T-helper 2 cell (primary cell): ENCODE data around the gene TRIP13.
A peak's percentile ranks its signal among the peaks of the same experiment; 100 is the strongest.
"Not testable (repeated sequence)": the region's sequence is repeated elsewhere in the genome, so short reads cannot be mapped to it uniquely, and the experiment has no call there.

Source experiments
- DNase-seq, 5 experiments: peaks; one replicate each; pipeline versions ENCODE4 v3.0.0 to v3.0.0-alpha.2; 2012 to 2022

Gene TRIP13

GRCh38 chr5:893137-893506, 438 bp downstream of the TRIP13 start:
- no peak for DNase-seq

GRCh38 chr5:893711-894110, 1.0 kb downstream of the TRIP13 start:
- peak in 1 of 5 experiments; percentile 7 for DNase-seq

GRCh38 chr5:900781-901180, 8.1 kb downstream of the TRIP13 start:
- DNase-seq: peak in 1 of 5 experiments; percentile 45

GRCh38 chr5:902129-902916, 9.6 kb downstream of the TRIP13 start:
- DNase-seq: no peak

GRCh38 chr5:903756-904096, 11.0 kb downstream of the TRIP13 start:
- no peak for DNase-seq

GRCh38 chr5:905139-905642, 12.5 kb downstream of the TRIP13 start:
- DNase-seq: no peak

GRCh38 chr5:907366-907910, 14.8 kb downstream of the TRIP13 start:
- DNase-seq: no peak

- no peak for DNase-seq
Measured at GRCh38 chr5:908172-908571, 15.5 kb downstream of the TRIP13 start.

- no peak for DNase-seq
Measured at GRCh38 chr5:909086-909485, 16.4 kb downstream of the TRIP13 start.

GRCh38 chr5:909994-910768, 17.5 kb downstream of the TRIP13 start:
- DNase-seq: no peak

- no peak for DNase-seq
Measured at GRCh38 chr5:910769-911160, 18.1 kb downstream of the TRIP13 start.

GRCh38 chr5:911601-912000, 18.9 kb downstream of the TRIP13 start:
- no peak for DNase-seq

- DNase-seq: peak; percentile 42 to 82 (median 66)
Measured at GRCh38 chr5:912280-913091, 19.8 kb downstream of the TRIP13 start.

GRCh38 chr5:914174-914573, 21.5 kb downstream of the TRIP13 start:
- no peak for DNase-seq

GRCh38 chr5:914612-915011, 21.9 kb downstream of the TRIP13 start:
- DNase-seq: no peak

GRCh38 chr5:915346-915745, 22.7 kb downstream of the TRIP13 start:
- DNase-seq: not testable (repeated sequence)

- DNase-seq: no peak
Measured at GRCh38 chr5:915946-916345, 23.3 kb downstream of the TRIP13 start.

GRCh38 chr5:916441-917293, 24.0 kb downstream of the TRIP13 start:
- no peak for DNase-seq

GRCh38 chr5:918717-919116, 26.0 kb downstream of the TRIP13 start:
- DNase-seq: not testable (repeated sequence)

- DNase-seq: no peak
Measured at GRCh38 chr5:919356-920000, 26.8 kb downstream of the TRIP13 start.

GRCh38 chr5:920321-920720, 27.6 kb downstream of the TRIP13 start:
- no peak for DNase-seq
